ELR (cell line): ENCODE data around the gene ZFP36L2.

ENCODE experiments used
- DNase-seq: peaks from one replicate; pipeline ENCODE4 v3.0.0-alpha.2; 2015; ENCODE audit warnings: low read depth

The ZFP36L2 gene, protein sequence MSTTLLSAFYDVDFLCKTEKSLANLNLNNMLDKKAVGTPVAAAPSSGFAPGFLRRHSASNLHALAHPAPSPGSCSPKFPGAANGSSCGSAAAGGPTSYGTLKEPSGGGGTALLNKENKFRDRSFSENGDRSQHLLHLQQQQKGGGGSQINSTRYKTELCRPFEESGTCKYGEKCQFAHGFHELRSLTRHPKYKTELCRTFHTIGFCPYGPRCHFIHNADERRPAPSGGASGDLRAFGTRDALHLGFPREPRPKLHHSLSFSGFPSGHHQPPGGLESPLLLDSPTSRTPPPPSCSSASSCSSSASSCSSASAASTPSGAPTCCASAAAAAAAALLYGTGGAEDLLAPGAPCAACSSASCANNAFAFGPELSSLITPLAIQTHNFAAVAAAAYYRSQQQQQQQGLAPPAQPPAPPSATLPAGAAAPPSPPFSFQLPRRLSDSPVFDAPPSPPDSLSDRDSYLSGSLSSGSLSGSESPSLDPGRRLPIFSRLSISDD

DNA sequence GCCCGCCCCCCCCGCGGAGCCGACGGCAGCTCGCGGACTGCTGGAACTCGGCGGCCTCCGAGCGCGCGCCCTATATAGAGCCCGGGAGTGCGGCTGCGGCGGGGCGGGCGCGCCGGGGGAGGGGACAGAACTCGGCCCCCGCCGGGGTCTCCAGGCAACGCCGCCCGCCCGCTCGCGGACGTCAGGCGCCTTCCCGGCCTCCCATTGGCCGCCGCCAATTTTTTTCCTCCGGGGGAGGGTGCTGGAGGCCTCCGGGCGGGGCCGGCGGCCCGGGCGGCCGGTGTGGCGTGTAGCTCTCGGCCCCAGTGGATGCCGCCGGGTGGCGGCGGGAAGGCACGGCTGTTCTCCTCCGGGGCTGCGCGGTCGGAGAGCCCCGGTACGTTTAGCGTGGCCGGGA, at the start of gene ZFP36L2:
Gene ZFP36L2, minus strand, starts transcription at position 49 of the 397 bp plus-strand sequence. CDS start 291 bp downstream, outside the sequence.
- peak; percentile 96 for DNase-seq

DNA sequence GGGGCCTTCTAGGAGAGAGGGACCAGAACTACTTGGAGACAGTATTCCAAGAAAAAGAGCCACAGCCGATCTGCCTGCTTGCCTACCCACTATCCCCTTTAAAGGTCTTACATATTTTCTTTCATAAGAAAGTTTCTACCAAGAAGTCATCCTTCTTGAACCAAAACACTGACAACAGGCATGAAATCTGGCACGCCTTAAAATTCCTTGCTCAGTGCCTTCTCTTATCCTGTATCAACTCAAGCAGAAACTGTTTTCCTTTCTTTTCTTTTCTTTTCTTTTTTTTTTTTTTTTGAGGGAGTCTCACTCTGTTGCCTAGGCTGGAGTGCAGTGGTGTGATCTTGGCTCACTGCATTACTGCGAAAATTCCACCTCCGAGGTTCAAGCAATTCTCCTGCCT, 48.3 kb upstream of the ZFP36L2 start:
- no peak for DNase-seq

DNA sequence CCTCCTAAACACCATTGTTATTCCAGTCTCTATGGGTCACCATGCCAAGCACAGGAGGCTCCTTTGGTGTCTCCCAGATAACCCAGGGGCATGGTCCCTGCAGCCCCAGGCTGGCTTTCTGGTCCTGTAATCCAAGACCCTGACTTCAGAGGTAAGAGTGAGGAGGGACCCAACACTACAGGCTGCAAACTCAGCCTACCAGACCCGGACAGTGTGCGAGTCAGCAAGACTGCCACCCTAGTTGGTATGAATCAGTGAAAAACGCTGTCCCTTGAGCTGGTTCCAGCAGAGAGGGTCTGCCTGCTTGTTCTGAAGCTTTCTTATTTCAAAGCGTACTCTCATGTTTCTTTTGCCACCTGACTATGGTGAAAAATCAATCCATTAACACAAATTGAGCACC, 47.6 kb upstream of the ZFP36L2 start:
- DNase-seq, result peak; percentile 59

DNA sequence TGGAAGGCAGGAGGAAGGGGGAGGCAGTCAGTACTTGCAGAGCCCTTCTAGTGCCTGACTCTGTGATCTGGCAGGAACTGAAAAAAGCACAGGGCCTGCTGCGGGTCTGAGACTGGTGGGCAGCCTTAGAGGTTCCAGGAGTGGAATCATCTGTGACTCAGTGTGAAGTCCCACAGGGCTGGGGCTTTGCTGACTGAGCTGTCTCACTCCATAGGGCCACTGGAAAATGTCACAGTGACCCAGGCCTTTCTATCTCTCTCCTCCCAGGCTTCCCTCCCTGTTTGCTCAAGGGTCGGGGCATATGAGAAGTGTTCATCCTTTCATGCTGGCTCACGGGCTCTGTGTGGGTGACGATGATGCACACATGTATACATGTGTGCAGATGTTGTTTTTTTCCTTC, 47.1 kb upstream of the ZFP36L2 start:
- peak; percentile 74 for DNase-seq

DNA sequence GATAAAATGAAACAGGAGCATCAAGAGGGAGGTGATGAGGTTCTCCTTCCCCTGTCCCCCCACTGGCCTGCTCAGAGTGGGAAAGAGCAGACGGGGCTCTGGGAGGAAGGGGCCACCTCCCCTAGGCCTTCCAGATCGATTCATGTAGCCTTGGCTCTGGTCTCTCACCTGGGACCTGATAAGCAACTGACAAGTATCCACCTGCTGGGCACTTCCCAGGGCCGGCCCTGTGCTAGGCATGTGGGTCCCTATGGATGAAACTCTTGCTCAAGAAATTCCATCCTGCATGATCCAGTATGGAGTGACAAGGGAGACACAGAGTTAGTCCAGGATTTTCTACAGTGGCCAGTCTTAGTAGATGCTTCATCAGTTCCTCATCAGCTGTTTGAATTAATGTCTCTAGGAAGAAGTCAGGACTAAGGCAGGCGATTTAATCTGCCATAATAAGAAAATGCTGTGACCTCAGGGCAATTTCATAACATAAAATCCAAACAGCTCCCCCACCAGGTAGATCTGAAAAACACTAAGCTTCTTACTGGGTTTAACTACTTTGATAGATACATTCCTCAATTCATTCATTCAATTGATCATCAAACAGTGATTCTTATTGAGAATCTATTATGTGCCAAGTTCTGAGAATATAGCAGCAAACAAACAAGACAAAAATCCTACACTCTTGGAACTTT, 44.7 kb upstream of the ZFP36L2 start:
- DNase-seq, result peak; percentile 27

DNA sequence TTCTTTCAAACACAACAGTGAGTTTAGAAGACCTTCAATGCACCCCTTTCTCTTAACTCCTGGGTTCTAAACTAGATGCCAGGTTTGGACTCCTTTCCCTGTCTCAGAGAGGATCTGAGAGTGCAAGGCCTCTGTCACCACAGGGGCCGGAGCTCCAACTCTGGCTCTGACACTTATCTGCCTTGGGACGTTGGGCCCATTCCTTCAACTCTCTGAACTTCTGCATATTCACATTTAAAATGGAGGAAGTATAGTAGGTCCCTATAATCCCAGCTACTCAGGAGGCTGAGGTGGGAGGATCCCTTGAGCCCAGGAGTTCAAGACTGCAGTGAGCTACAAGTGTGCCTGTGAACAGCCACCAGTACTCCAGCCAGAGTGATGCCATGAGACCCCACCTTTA, 44.1 kb upstream of the ZFP36L2 start:
- no peak for DNase-seq

DNA sequence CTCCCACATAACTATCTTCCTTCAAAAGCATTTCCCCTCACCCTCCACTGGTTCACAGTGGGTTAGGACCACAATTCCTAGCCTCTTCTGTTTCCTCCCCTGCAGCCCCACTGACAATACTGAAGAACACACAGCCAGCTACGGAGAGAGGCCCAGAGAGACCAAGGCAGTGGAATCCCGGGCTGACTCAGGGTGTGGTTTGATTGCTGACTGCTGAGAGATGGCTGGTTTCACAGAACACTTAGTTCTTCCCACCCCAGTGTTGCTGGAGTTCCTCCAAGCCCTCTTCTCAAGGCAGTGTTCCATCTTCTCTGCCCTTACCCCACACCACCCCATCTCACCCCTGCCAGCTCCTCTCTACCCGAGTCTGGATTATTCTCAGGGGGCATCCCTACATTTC, 43.3 kb upstream of the ZFP36L2 start:
- DNase-seq, result peak; percentile 78

DNA sequence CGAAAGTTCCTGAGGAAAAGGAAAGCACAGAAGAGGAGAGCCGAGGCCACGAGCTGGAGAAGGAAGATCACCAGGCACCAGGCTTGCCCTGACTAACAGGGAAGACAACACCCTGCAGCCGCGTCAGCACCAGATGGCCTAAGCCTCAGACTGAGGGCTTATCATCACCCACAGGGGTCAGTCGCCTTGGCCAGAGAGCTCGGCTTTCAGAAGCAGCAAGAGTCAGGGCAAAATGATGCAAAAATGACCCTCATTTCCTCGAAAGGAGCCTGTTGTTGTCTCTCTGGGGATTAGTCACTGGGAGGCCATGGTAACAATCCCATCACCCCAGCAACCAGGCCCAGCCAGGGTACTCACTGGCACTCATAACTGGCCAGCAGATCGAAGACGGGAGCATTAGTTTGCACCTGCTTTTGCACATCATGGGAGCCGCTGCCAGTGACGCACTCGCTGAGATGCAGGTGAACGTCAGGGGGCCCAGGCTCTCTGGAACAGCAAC, 42.7 kb upstream of the ZFP36L2 start:
- peak; percentile 98 for DNase-seq

DNA sequence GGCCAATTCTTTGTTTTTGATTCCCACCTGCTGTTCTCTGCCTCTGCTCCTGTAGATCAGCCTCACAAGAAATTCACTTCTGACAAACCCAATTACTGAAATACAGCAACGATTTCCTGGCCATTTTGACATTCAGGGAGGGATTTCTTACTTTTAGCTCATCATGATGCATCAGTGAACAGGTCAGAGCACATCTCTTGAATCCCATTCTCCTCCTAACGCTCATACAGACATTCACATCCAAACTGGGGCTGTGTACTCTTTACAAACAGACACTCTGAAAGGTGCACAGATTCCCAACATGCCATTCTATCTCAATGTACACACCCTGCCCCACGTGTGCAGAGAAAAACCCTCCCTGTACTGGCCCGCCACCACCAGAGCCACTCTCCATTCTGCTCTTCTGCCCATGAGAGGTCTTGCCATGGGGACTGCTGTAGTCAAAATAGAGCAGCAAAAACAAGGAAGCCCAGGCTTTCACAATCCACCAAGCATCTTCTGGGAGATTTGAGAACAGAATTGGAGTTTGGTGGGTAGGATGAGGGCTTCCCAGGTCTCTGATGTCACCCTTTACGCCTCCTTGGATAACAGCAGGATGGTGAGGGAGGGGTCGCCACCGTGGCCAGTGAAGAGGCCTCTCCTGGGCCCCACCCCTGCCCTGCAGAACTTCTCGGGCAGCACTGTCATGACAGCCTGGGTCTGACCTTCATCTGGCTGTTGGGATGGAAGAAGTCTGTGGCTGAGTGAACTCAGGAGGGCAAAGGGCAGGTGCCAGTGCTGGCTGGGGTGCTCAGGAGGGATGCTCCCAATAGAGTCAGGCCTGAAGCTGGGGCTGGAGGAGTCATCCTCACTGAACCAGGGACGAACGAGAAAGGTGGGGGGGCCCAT, 41.9 kb upstream of the ZFP36L2 start:
- no peak for DNase-seq

DNA sequence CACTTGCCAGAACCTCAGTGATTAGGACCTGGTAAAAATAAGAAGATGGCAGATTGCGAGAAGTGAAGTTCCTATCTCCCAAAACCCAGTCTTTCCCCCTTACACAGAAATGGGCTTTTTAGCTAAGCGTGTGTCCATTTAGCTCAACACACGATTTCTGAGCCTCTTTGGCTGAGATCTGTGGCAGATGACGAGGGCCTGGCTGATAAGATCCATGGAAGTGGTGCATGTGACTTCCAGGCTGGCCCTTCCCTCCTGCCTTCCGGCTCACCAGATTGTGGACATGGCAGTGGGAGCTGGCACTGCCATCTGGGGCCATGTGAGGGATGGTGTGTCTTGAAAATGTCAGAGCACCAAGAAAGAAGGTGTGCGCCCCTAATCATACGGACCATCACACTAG, 41.0 kb upstream of the ZFP36L2 start:
- no peak for DNase-seq

DNA sequence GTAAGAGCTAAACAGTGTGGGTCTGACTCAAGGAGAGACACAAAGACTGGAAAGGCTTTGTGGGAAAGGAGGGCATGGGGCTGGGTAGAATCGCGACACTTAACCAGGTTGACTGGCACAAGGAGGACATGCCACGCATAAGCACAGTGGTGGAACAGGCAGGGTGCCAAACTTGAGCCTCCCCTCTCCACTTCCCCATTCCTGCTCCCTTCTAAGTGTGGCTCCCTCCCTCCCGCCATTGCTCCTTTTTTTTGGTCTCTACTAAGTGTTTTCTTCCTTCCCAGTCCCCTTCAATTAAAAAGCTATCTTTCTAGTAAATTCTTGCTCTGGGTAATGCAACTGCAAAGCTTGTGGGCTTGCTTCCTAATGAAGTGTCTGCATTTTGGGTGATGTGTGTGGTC, 40.3 kb upstream of the ZFP36L2 start:
- no peak for DNase-seq

DNA sequence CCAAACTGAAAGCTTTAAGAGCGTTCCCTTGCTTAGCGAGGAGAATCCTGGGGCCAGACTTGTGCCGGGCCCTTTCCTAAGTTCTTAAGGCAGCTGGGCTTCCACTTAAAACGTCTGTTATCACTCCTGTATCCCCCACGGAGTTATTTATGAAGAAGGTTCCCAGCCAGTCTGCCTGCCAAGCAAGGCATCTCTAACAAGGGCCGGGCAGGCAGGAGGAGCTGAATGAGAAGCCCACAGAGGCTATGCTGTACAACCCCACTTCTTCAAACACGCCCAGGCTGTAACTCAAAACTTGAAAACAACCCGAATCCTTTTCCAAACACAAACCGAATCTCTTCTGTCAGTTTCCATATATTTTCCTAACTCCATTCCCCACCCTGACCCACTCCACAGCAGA, 39.0 kb upstream of the ZFP36L2 start:
- no peak for DNase-seq

DNA sequence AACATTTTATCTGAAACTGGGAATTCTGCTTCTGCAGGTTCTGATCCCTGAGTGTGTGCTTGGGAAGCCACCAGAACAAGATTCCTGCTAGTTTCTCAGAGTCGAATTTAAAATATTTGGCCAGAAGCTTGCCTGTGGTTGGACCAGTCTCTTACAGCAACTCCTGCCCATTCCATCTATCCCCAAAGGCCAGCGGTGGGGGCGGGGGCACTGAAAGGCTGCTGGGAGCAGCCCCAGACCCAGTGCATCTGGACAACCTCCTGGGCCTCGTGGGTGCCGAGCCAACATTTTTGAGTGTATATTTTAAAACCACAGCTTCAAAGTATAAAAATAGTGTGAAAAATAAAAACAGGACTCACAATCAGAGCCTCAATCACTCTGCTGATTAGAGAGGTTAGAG, 38.6 kb upstream of the ZFP36L2 start:
- no peak for DNase-seq

DNA sequence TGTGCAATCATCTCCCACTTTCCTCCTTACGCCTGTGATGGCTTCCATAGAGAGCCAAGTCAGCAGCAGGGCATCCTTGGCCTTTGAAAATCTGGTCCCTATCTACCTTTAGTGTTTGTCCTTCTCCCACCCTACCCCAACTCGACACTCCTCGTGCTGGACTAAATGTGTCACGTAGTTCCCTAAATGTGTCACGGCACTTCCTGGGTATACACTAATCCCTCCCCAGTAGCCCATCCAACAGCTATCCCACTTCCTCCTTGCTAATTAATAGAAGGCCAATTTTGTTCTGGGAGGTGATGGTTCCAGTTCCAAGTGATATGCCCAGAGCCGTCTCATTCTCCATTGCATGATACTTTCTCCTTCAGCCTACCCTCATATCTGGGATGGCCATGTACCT, 36.5 kb upstream of the ZFP36L2 start:
- no peak for DNase-seq

DNA sequence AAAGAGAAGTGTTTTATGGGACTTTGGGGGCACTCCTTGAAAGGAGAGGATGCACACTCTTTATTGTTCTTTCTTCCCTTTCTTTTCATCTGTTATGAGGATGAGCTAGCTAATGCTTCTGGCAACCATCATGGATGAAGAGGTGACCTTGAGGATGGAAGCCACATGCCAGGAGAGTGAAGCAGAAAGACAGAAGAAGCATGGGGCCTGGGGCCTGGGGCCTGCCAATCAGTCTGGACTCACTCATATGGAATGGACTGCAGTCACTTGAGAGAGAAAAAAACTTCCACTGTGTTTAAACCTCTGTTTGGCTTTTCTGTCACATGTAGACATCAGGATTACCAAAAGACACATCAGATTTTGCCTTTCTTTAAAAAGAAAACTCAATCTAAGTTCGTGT, 35.8 kb upstream of the ZFP36L2 start:
- no peak for DNase-seq

DNA sequence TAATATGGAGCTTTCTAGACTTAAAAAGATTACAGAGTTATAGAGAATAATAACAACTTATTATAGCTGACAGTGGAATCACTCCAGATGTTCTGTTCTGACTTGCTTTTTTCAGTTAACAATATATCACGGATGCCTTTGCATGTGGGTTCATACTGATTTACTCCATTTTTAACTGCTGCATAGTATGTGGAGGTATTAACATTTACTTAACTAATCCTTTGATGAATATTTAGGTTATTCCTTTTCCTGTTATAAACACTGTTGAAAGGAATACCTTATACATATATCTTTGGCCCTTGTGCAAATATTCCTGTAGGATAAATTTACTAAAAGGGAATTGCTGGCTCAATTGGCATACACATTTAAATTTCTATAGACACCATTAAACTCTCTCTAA, 33.1 kb upstream of the ZFP36L2 start:
- DNase-seq, result no peak

DNA sequence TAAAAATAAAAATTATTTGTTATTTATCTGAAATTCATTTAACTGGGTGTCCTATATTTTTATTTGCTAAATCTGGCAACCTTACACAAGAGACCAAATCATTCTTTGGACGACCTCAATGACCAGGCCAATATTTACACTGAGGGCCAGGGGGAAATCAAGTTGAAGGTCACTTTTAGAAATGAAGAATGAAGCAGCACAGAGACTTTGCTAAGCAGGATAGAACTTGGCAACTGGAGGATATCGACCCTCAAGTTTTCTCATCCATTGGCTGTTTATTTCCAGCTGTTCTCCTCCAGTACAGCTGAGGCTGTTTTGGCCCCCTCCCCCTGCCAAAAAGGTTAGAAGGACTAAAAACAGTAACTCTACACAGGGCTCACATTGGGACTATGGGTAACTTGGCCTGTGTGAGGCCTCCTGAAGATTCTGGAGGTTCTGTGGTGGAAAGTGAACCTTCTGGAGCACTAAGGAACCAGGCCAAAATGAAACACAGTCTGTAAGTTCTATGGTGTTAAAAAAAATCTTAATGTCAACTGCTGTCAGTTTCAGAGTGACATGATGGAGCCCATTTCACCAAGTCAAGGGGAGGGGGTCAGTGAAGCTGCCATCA, 32.2 kb upstream of the ZFP36L2 start:
- no peak for DNase-seq

DNA sequence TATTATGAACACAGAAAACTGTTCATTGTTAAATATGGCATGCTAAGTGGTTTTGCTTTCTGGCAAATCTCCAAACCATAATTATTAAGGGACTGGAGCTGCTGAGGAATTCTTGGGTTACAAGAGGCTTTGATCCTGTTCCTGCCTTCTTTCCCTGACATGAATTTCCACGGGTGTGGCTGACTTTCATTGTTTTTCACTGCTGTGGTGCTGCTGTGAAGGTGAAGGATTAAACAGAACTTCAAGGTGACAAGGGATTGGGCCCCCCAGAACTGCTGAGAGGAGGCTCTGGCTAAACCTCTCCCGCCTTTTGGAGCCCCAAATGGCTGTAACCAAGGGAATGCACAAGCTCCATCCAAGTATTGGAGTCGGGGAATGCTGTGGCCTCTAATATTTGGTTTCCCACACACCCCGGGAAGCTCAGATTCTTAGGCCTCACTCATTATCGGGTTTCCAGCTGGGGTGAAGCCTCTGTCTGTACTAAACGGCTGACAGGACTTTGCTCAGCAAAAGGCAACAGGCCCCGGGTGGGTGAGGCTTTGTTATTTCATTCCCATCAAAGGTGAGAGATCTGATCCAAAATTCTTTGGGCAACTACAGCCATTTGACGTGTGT, 29.0 kb upstream of the ZFP36L2 start:
- no peak for DNase-seq

DNA sequence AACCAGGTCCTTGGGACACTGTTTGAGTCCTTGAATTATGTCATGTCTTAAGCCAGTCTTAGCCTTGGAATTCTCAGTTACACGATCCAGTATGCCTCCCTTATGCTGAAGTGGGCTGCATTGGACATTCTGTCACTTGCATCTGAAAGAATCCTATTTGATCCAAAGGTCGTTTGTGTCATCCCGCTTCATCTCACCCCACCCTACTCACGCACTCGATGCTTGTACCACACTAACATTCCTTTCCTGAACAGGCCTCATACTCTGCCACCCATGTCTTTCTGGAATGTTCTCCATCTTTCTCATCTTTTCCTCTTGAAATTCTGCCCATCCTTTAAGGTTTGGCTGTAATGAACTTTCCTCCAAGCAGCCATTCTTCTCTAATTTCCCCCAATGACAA, 27.9 kb upstream of the ZFP36L2 start:
- DNase-seq, result no peak

DNA sequence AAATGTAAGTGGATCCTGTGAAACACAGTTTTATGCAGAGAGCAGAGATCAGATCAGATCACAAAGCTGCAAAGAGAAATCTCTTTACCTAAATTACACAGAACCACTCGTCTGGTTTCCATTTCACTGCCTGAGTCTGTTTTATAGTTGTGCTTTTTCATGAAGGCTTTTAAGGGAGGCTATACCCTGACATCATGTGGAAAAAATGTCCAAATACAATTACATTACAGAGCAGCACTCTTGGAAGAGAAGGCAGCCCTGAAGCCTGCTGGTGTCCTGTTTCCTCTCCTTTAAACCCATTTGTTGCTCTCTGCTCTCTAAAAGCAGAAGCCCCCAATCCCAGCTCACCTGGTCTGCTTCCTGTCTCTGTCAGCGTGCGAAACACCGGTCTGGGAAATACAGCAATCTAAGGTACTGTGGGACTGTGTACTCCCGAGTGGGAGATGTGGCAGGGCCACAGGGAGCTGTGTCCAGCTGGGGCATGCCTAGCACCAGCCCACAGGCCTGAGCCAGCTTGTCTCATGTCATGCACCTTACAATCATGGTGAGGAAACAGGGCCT, 24.8 kb upstream of the ZFP36L2 start:
- DNase-seq, result no peak

DNA sequence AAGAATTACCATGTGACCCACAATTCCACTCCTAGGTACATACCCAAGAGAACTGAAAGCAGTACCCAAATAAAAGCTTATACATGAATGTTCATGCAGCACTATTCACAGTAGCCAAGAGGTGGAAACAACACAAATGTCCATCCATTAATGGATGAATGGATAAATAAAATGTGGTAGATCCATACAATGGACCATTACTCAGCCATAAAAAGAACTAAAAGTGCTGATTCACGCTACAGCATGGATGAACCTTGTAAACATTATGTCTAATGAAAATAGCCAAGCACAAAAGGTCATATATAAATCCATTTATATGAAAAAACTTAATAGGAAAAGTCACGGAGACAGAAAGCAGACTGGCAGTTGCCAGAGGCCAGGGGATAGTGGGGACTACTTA, 23.6 kb upstream of the ZFP36L2 start:
- DNase-seq, result no peak
